C4-2B (cell line): ENCODE results near the gene TUBA4B.

Experiments used
- H3K27ac ChIP-seq: fragments of 450-650 bp; 2 replicates; pipeline ENCODE4 v1.5.1; 2017
- ZFX ChIP-seq: fragments of 450-650 bp; IDR thresholded peaks from 2 replicates; pipeline ENCODE4 v1.6.1; 2017
- TF ChIP-seq, protein P1 (sequence below): fragments of 450-650 bp; conservative IDR thresholded peaks from 2 replicates; pipeline ENCODE4 v1.5.1; 2017; ENCODE audit warnings: mild to moderate bottlenecking

TUBA4B gene

DNA sequence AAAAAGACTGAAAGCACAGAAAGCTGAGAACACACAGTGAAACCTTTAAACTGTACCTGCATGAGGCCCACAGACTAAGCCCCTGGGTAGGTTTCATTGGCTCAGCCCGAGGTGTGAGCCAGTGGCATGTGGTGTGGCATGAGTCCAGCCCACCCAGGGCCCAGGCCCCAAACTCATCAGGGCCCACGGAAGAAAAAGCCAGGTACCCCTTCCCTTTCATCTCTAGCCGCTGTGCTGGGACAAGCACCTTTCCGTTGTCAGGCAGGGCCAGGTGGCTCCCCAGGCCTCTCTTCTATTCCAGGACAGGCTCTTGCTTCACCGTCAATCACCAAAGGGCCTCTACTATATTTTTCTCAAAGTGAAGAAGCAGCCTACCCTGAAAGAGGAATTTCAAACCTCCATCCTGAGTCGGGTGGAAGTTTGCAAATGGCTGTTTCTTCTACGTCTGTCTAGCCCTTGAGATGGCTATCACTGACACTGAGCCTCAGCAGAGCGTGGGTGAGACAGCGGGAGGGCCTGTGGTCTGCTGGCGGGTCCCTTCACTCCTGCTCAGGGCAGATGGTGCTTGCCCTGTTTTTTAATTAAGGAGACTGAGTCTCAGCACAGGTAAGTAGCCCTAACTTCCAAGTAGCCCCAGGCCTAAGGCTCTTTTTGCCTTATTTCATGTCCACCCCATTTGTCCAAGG lies 34.7 kb downstream of the TUBA4B start:
- H3K27ac ChIP-seq, result no peak overlapping the region
- no peak for TF ChIP-seq ZFX
- TF ChIP-seq, protein P1, sequence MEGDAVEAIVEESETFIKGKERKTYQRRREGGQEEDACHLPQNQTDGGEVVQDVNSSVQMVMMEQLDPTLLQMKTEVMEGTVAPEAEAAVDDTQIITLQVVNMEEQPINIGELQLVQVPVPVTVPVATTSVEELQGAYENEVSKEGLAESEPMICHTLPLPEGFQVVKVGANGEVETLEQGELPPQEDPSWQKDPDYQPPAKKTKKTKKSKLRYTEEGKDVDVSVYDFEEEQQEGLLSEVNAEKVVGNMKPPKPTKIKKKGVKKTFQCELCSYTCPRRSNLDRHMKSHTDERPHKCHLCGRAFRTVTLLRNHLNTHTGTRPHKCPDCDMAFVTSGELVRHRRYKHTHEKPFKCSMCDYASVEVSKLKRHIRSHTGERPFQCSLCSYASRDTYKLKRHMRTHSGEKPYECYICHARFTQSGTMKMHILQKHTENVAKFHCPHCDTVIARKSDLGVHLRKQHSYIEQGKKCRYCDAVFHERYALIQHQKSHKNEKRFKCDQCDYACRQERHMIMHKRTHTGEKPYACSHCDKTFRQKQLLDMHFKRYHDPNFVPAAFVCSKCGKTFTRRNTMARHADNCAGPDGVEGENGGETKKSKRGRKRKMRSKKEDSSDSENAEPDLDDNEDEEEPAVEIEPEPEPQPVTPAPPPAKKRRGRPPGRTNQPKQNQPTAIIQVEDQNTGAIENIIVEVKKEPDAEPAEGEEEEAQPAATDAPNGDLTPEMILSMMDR, result no peak

DNA sequence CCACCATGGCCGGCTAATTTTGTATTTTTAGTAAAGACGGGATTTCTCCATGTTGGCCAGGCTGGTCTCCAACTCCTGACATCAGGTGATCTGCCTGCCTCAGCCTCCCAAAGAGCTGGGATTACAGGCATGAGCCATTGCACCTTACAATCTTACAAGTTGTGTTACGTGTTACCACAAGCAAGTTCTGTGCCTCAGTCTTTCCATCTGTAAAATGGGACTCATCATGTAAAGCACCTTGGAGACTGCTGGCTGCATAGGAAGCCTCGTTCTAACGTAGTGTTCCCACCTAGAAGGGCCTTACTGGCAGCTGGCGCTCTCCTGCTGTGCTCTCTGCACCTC lies 36.1 kb downstream of the TUBA4B start:
- TF ChIP-seq, protein P1, result no peak
- TF ChIP-seq ZFX, result no peak
- H3K27ac ChIP-seq, result no peak overlapping the region

DNA sequence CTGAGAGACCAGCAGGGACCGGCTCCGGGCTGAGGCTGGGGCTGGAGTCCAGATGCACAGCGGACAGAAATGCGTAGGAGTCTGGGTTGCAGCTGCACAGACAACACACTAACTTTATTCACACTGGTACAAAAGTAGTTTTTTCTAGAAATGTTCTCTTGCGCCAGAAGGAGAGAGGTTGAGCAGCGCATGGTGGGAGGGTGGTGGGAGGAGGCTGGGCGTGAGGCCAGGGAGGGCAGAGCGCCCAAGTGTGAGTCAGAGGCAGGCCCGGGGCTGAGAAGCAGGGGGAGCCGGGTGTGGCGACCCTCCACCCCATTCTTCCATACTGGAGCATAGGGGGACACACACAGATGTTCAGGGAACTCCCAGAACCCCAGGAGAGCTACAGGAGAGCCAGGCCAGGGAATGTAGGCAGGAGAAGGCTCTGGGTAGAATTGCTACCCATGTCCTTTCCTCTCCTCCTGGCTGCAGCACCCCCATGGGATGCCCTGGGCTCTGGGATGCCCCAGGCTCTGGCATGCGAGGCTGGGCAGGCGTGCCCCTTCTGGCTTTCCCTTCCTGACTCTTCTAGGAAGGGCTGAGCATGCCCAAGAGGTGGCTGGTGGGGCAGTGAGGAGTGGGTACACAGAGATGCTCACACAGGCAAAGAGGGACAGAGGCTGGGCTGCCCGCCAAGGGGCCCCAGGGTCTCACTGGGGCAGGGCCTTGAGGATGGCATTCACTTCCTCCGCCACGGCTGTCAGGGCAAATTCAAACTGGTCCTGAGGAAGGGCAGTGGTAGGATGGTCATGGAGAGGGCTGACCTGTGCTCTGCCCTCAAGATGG lies 36.7 kb downstream of the TUBA4B start:
- no peak for TF ChIP-seq ZFX
- TF ChIP-seq, protein P1, result no peak
- no peak overlapping the region for H3K27ac ChIP-seq

DNA sequence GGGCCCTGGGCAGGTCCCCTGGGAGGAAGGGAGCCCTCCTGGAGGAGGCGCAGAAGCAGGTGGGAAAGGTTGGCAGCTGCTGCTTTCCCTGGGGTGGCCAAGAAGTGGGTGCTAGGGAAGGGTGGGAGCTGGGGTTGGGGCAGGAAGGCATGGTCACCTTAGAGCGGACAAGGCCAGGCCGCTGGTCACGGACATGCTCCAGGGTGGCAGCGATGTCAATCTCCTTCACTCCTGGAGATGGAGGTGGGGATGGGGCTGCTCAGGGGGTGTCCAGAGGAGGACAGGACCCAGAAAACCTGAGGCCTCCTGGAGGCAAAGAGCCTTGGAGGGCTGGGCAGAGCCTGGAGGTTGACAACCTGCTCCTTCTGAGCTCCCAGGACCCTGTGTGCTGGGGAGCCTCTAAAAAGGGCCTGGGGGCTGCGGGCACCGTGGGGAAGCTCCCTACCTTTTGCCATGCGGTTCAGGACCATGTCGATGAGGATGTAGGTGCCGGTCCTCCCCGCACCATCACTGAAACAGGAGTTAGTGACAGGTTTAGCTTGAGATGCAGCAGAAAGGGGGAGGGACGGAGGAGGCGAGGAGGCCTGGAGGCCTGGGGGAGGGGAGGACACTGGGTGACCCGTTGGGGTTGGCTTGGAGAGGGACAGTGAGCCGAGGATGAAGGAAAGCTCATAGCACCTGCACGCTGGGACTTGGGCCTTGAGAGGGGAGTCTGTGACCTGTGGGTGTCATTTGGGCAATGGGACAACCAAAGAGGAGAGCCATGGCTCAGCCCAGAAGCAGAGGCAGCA lies 37.5 kb downstream of the TUBA4B start:
- H3K27ac ChIP-seq, result no peak overlapping the region
- no peak for TF ChIP-seq ZFX
- TF ChIP-seq, protein P1, result no peak

DNA sequence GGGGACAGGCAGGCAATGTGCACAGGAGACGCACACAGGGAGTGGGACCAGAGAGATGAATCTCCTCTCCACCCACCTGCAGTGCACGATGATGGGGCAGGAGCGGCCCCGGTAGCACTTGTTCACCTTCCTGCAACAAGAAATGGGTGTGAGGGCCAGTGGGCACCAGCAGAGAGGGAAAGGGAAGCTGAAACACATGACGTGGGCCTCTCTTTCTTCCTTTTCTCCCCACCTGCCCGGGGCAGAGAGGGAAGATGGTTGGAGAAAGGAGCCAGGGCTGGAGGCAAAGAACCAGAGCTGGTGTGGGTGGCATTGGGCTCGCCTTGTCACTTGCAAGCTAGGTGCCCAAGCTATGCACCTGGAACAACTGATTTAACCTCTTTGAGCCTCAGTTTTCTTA lies 38.4 kb downstream of the TUBA4B start:
- TF ChIP-seq, protein P1, result no peak
- no peak for TF ChIP-seq ZFX
- no peak overlapping the region for H3K27ac ChIP-seq

DNA sequence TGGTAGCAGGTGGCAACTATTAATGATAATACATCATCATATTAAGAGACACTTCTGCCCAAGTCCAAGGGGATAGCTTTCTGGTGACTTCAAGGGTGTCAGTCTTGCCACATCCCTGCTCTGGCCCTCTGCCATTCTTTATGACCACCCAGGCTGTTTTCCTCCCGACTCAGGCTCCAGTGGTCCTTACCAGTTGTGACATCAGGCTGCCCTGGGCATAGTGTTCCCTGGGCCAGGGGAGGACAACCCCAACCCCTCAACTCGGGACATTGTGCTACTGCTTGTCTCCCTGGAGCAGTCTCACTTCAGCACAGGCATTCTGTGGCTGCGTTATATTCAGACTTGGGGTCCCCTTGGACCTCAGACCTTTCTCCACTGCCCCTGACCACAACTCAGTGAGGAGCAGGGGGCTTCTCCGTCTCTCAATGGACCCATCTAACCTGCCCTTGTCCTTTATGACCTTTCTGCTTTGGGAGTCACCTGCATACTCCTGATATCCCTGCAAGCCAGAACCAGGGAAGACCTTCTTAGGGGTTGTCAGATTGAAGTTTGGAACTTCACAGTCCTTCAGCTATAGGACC lies 39.0 kb downstream of the TUBA4B start:
- H3K27ac ChIP-seq, result no peak overlapping the region
- no peak for TF ChIP-seq ZFX
- TF ChIP-seq, protein P1, result no peak
